Activated CD4-positive, alpha-beta T cell treated with anti-CD3 and anti-CD28 coated beads for 48 hours (primary cell): Measurements from ENCODE around the gene ACKR3.

Experiments used
- DNase-seq: peaks from one replicate; pipeline ENCODE4 v3.0.0-alpha.2; 2020

Gene ACKR3

GRCh38 chr2:236569573-236569973, at the start of gene ACKR3:
Gene ACKR3, plus strand, starts transcription at chr2:236569825. Its CDS starts 10,641 bp downstream, at chr2:236580466.
- peak; percentile 69 for DNase-seq

GRCh38 chr2:236521556-236521955, 48.1 kb upstream of the ACKR3 start:
- no peak for DNase-seq

- DNase-seq: no peak
Observed at GRCh38 chr2:236523249-236523648, 46.4 kb upstream of the ACKR3 start.

GRCh38 chr2:236525411-236525997, 44.1 kb upstream of the ACKR3 start:
- DNase-seq: no peak

GRCh38 chr2:236526455-236527158, 43.0 kb upstream of the ACKR3 start:
- no peak for DNase-seq

GRCh38 chr2:236527159-236527630, 42.4 kb upstream of the ACKR3 start:
- no peak for DNase-seq

- DNase-seq: no peak
Observed at GRCh38 chr2:236529606-236530005, 40.0 kb upstream of the ACKR3 start.

- no peak for DNase-seq
Observed at GRCh38 chr2:236530512-236530911, 39.1 kb upstream of the ACKR3 start.

- DNase-seq: no peak
Observed at GRCh38 chr2:236531195-236531594, 38.4 kb upstream of the ACKR3 start.

- no peak for DNase-seq
Observed at GRCh38 chr2:236531996-236532395, 37.6 kb upstream of the ACKR3 start.

- DNase-seq: no peak
Observed at GRCh38 chr2:236533343-236533742, 36.3 kb upstream of the ACKR3 start.

- no peak for DNase-seq
Observed at GRCh38 chr2:236535024-236535423, 34.6 kb upstream of the ACKR3 start.

GRCh38 chr2:236536727-236537398, 32.8 kb upstream of the ACKR3 start:
- DNase-seq: peak; percentile 58

- DNase-seq: no peak
Observed at GRCh38 chr2:236538242-236538641, 31.4 kb upstream of the ACKR3 start.

GRCh38 chr2:236541008-236541562, 28.5 kb upstream of the ACKR3 start:
- no peak for DNase-seq

GRCh38 chr2:236544362-236544761, 25.3 kb upstream of the ACKR3 start:
- DNase-seq: no peak

- no peak for DNase-seq
Observed at GRCh38 chr2:236545248-236545658, 24.4 kb upstream of the ACKR3 start.

GRCh38 chr2:236545814-236546480, 23.7 kb upstream of the ACKR3 start:
- DNase-seq: no peak

- peak; percentile 39 for DNase-seq
Observed at GRCh38 chr2:236546561-236547002, 23.0 kb upstream of the ACKR3 start.

- DNase-seq: no peak
Observed at GRCh38 chr2:236547725-236548124, 21.9 kb upstream of the ACKR3 start.

GRCh38 chr2:236548179-236548921, 21.3 kb upstream of the ACKR3 start:
- no peak for DNase-seq

GRCh38 chr2:236549165-236549564, 20.5 kb upstream of the ACKR3 start:
- DNase-seq: no peak
